ENCODE data around the gene SSH2. TPM values are rescaled to one million over a fixed set of nuclear protein-coding genes. Genes with fewer than 3 reads are reported as not detected.
"Not testable (repeated sequence)": the region's sequence is repeated elsewhere in the genome, so short reads cannot be mapped to it uniquely, and the experiment has no call there.

SSH2 gene
- total RNA-seq: 23.0 TPM

- no peaks in the 10 kb centered on the region for H3K9me3 ChIP-seq (ENCODE audit: control insufficient read depth in 3 of 3, low read length in 3 of 3)
- H3K9ac ChIP-seq (ENCODE audit: low read depth in 1 of 3, low read length in 3 of 3): peak within 1 kb of the TSS; percentile 91 to 95 (median 94)
- H3K36me3 ChIP-seq (ENCODE audit: control insufficient read depth in 3 of 3, insufficient read depth in 3 of 3, low read length in 3 of 3): peaks cover 0 to under 1% (median 0%) of the 10 kb centered on the region in 3 donors
- peak within 1 kb of the TSS; percentile 97 to 100 (median 100) for H3K4me3 ChIP-seq (ENCODE audit: low read length in 3 of 3)
- H3K4me1 ChIP-seq (ENCODE audit: control insufficient read depth in 3 of 3, insufficient read depth in 3 of 3, low read length in 3 of 3): peaks cover 14 to 36% (median 31%) of the 10 kb centered on the region in 3 donors
- no peaks in the 10 kb centered on the region for H3K27me3 ChIP-seq (ENCODE audit: control insufficient read depth in 3 of 3, insufficient read depth in 3 of 3, low read length in 3 of 3)
- H3K27ac ChIP-seq (ENCODE audit: low read depth, low read length): peak within 1 kb of the TSS; percentile 90
These were observed at the start of gene SSH2 for GRCh38 chr17:29929533-29930408. Gene SSH2, minus strand, starts transcription at chr17:29930228. Its CDS starts 228 bp downstream, at chr17:29930000.

DNA sequence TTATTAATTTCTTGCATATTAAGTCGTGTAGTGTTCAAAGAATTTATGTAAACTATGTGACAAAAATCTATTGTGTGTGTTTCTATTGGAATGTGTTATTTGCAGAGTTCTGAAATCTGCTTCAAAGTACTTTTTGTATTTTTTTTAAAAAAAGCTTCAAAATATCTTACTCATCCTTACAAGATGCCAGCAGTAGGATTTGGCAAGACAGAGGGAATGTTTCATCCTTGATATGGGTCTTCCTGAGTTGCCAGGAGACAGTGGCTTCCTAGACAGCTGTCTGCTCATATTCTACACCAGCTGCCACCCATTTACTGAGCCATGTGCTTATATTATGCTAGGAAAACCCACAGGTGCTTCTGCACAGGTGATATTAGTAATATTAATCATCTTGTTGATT, 47.8 kb upstream of the SSH2 start:
- no peak overlapping the region for H3K4me3 ChIP-seq (ENCODE audit: low read length in 3 of 3)
- no peaks in the 10 kb centered on the region for H3K36me3 ChIP-seq (ENCODE audit: control insufficient read depth in 3 of 3, insufficient read depth in 3 of 3, low read length in 3 of 3)
- no peak overlapping the region for H3K27ac ChIP-seq (ENCODE audit: low read depth, low read length)
- no peaks in the 10 kb centered on the region for H3K27me3 ChIP-seq (ENCODE audit: control insufficient read depth in 3 of 3, insufficient read depth in 3 of 3, low read length in 3 of 3)
- H3K9ac ChIP-seq (ENCODE audit: low read depth in 1 of 3, low read length in 3 of 3): no peak overlapping the region
- H3K4me1 ChIP-seq (ENCODE audit: control insufficient read depth in 3 of 3, insufficient read depth in 3 of 3, low read length in 3 of 3): no peaks in the 10 kb centered on the region
- H3K9me3 ChIP-seq (ENCODE audit: control insufficient read depth in 3 of 3, low read length in 3 of 3): no peaks in the 10 kb centered on the region

- Histone ChIP-seq H3K27ac (ENCODE audit: low read depth, low read length) (no peak overlapping the region), H3K4me3 (ENCODE audit: low read length in 3 of 3) (no peak overlapping the region), H3K9ac (ENCODE audit: low read depth in 1 of 3, low read length in 3 of 3) (no peak overlapping the region), H3K9me3 (ENCODE audit: control insufficient read depth in 3 of 3, low read length in 3 of 3) (no peaks in the 10 kb centered on the region), H3K27me3 (ENCODE audit: control insufficient read depth in 3 of 3, insufficient read depth in 3 of 3, low read length in 3 of 3) (no peaks in the 10 kb centered on the region), H3K4me1 (ENCODE audit: control insufficient read depth in 3 of 3, insufficient read depth in 3 of 3, low read length in 3 of 3) (no peaks in the 10 kb centered on the region), H3K36me3 (ENCODE audit: control insufficient read depth in 3 of 3, insufficient read depth in 3 of 3, low read length in 3 of 3) (no peaks in the 10 kb centered on the region)
These were observed 43.0 kb upstream of the SSH2 start for GRCh38 chr17:29973005-29973404.

- no peak overlapping the region for H3K27ac ChIP-seq (ENCODE audit: low read depth, low read length)
- no peaks in the 10 kb centered on the region for H3K27me3 ChIP-seq (ENCODE audit: control insufficient read depth in 3 of 3, insufficient read depth in 3 of 3, low read length in 3 of 3)
- no peaks in the 10 kb centered on the region for H3K9me3 ChIP-seq (ENCODE audit: control insufficient read depth in 3 of 3, low read length in 3 of 3)
- H3K4me1 ChIP-seq (ENCODE audit: control insufficient read depth in 3 of 3, insufficient read depth in 3 of 3, low read length in 3 of 3): no peaks in the 10 kb centered on the region
- no peak overlapping the region for H3K9ac ChIP-seq (ENCODE audit: low read depth in 1 of 3, low read length in 3 of 3)
- no peak overlapping the region for H3K4me3 ChIP-seq (ENCODE audit: low read length in 3 of 3)
- no peaks in the 10 kb centered on the region for H3K36me3 ChIP-seq (ENCODE audit: control insufficient read depth in 3 of 3, insufficient read depth in 3 of 3, low read length in 3 of 3)
These were observed 42.2 kb upstream of the SSH2 start for GRCh38 chr17:29972277-29972676.

GRCh38 chr17:29968271-29968670, 38.2 kb upstream of the SSH2 start:
- no peaks in the 10 kb centered on the region for H3K4me1 ChIP-seq (ENCODE audit: control insufficient read depth in 3 of 3, insufficient read depth in 3 of 3, low read length in 3 of 3)
- H3K9ac ChIP-seq (ENCODE audit: low read depth in 1 of 3, low read length in 3 of 3): no peak overlapping the region
- H3K27me3 ChIP-seq (ENCODE audit: control insufficient read depth in 3 of 3, insufficient read depth in 3 of 3, low read length in 3 of 3): no peaks in the 10 kb centered on the region
- H3K4me3 ChIP-seq (ENCODE audit: low read length in 3 of 3): no peak overlapping the region
- H3K9me3 ChIP-seq (ENCODE audit: control insufficient read depth in 3 of 3, low read length in 3 of 3): no peaks in the 10 kb centered on the region
- no peak overlapping the region for H3K27ac ChIP-seq (ENCODE audit: low read depth, low read length)
- no peaks in the 10 kb centered on the region for H3K36me3 ChIP-seq (ENCODE audit: control insufficient read depth in 3 of 3, insufficient read depth in 3 of 3, low read length in 3 of 3)

- H3K36me3 ChIP-seq (ENCODE audit: control insufficient read depth in 3 of 3, insufficient read depth in 3 of 3, low read length in 3 of 3): no peaks in the 10 kb centered on the region
These were observed 32.6 kb upstream of the SSH2 start for GRCh38 chr17:29962656-29963055.

DNA sequence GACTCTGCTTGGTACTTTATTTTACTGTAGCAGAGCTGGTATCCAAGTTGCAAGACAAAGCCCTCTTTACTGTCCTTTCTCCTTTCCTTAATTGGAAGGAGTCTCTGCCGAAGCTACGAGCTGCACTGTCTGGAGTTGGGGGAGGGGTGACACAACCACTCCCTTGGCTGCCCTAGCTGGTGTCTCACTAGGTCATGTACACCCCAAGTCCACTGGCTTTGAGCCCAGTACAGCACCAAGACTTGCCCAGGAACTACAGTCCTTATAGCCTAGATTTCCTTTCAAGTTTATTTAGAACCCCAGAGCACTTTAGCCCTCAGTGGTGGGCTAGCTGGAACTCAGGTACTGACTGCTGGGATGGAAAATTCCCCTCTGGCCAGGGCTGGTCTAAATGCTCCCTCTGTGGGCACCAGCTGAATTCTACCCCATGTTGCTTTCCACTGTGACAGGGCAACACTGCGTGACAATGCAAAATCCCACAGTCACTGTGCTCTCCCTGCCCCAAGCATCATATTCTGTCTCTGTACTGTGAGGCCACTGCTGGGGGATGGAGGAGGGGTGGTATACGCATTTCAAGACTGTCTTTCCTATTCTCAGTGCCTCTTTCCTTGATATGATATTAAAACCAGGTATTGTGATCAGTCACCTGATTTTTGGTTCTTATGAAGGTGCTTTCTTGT, 29.8 kb upstream of the SSH2 start:
- H3K36me3 ChIP-seq (ENCODE audit: control insufficient read depth in 3 of 3, insufficient read depth in 3 of 3, low read length in 3 of 3): no peaks in the 10 kb centered on the region
- no peak overlapping the region for H3K9ac ChIP-seq (ENCODE audit: low read depth in 1 of 3, low read length in 3 of 3)
- no peak overlapping the region for H3K27ac ChIP-seq (ENCODE audit: low read depth, low read length)
- no peaks in the 10 kb centered on the region for H3K9me3 ChIP-seq (ENCODE audit: control insufficient read depth in 3 of 3, low read length in 3 of 3)
- no peaks in the 10 kb centered on the region for H3K27me3 ChIP-seq (ENCODE audit: control insufficient read depth in 3 of 3, insufficient read depth in 3 of 3, low read length in 3 of 3)
- no peaks in the 10 kb centered on the region for H3K4me1 ChIP-seq (ENCODE audit: control insufficient read depth in 3 of 3, insufficient read depth in 3 of 3, low read length in 3 of 3)
- no peak overlapping the region for H3K4me3 ChIP-seq (ENCODE audit: low read length in 3 of 3)

More at GRCh38 chr17:29962656-29963055, 32.6 kb upstream of the SSH2 start:
- H3K4me1 ChIP-seq (ENCODE audit: control insufficient read depth in 3 of 3, insufficient read depth in 3 of 3, low read length in 3 of 3): no peaks in the 10 kb centered on the region
- H3K27ac ChIP-seq (ENCODE audit: low read depth, low read length): no peak overlapping the region
- no peaks in the 10 kb centered on the region for H3K27me3 ChIP-seq (ENCODE audit: control insufficient read depth in 3 of 3, insufficient read depth in 3 of 3, low read length in 3 of 3)
- H3K4me3 ChIP-seq (ENCODE audit: low read length in 3 of 3): no peak overlapping the region
- no peaks in the 10 kb centered on the region for H3K9me3 ChIP-seq (ENCODE audit: control insufficient read depth in 3 of 3, low read length in 3 of 3)
- H3K9ac ChIP-seq (ENCODE audit: low read depth in 1 of 3, low read length in 3 of 3): no peak overlapping the region

GRCh38 chr17:29958947-29959657, 29.1 kb upstream of the SSH2 start:
- no peaks in the 10 kb centered on the region for H3K36me3 ChIP-seq (ENCODE audit: control insufficient read depth in 3 of 3, insufficient read depth in 3 of 3, low read length in 3 of 3)
- no peak overlapping the region for H3K4me3 ChIP-seq (ENCODE audit: low read length in 3 of 3)
- no peak overlapping the region for H3K27ac ChIP-seq (ENCODE audit: low read depth, low read length)
- H3K9me3 ChIP-seq (ENCODE audit: control insufficient read depth in 3 of 3, low read length in 3 of 3): no peaks in the 10 kb centered on the region
- H3K9ac ChIP-seq (ENCODE audit: low read depth in 1 of 3, low read length in 3 of 3): no peak overlapping the region
- no peaks in the 10 kb centered on the region for H3K4me1 ChIP-seq (ENCODE audit: control insufficient read depth in 3 of 3, insufficient read depth in 3 of 3, low read length in 3 of 3)
- no peaks in the 10 kb centered on the region for H3K27me3 ChIP-seq (ENCODE audit: control insufficient read depth in 3 of 3, insufficient read depth in 3 of 3, low read length in 3 of 3)

- H3K36me3 ChIP-seq (ENCODE audit: control insufficient read depth in 3 of 3, insufficient read depth in 3 of 3, low read length in 3 of 3); H3K9ac ChIP-seq (ENCODE audit: low read depth in 1 of 3, low read length in 3 of 3); H3K9me3 ChIP-seq (ENCODE audit: control insufficient read depth in 3 of 3, low read length in 3 of 3); H3K27ac ChIP-seq (ENCODE audit: low read depth, low read length); H3K4me3 ChIP-seq (ENCODE audit: low read length in 3 of 3); H3K4me1 ChIP-seq (ENCODE audit: control insufficient read depth in 3 of 3, insufficient read depth in 3 of 3, low read length in 3 of 3); H3K27me3 ChIP-seq (ENCODE audit: control insufficient read depth in 3 of 3, insufficient read depth in 3 of 3, low read length in 3 of 3): not testable (repeated sequence)
These were observed 27.5 kb upstream of the SSH2 start for GRCh38 chr17:29957488-29957887.

- Histone ChIP-seq H3K4me3 (ENCODE audit: low read length in 3 of 3) (no peak overlapping the region), H3K27me3 (ENCODE audit: control insufficient read depth in 3 of 3, insufficient read depth in 3 of 3, low read length in 3 of 3) (no peaks in the 10 kb centered on the region), H3K9ac (ENCODE audit: low read depth in 1 of 3, low read length in 3 of 3) (no peak overlapping the region), H3K4me1 (ENCODE audit: control insufficient read depth in 3 of 3, insufficient read depth in 3 of 3, low read length in 3 of 3) (no peaks in the 10 kb centered on the region), H3K36me3 (ENCODE audit: control insufficient read depth in 3 of 3, insufficient read depth in 3 of 3, low read length in 3 of 3) (no peaks in the 10 kb centered on the region), H3K9me3 (ENCODE audit: control insufficient read depth in 3 of 3, low read length in 3 of 3) (no peaks in the 10 kb centered on the region), H3K27ac (ENCODE audit: low read depth, low read length) (no peak overlapping the region)
These were observed 26.2 kb upstream of the SSH2 start for GRCh38 chr17:29956225-29956624.

Data from skeletal muscle tissue (tissue), 4 donors.